Stimulated activated CD8-positive, alpha-beta memory T cell treated with anti-CD3 and anti-CD28 coated beads, Interleukin-7, amount 100 ng/mL, for 24 hours (primary cell): ENCODE data around the gene NTNG1.
"Not testable (repeated sequence)": the region's sequence is repeated elsewhere in the genome, so short reads cannot be mapped to it uniquely, and the experiment has no call there.

Source experiments
- DNase-seq: peaks from one replicate; pipeline ENCODE4 v3.0.0-alpha.2; 2020; ENCODE audit warnings: low read depth

NTNG1 gene

GRCh38 chr1:107196973-107197562, 56.2 kb downstream of the NTNG1 start:
- DNase-seq = no peak

DNA sequence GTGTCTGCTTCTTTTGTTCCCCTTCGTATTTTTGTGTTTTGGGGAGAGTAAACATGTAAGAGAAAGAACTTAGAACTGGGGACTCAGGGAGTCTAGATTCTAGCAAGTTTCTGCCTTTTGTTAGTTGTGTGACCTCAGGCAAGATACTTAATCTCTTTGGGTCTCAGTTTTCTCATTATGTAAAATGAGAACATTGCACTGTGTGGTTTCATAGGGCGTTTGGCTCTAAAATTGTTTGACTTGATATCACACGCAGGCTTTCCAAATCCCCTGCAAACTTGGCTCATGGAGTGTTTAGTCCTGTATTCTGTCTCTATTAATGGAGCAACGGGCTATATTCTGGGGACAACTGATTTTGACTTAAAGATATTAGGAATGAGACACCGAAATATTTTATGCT, 57.7 kb downstream of the NTNG1 start:
- DNase-seq = no peak

DNA sequence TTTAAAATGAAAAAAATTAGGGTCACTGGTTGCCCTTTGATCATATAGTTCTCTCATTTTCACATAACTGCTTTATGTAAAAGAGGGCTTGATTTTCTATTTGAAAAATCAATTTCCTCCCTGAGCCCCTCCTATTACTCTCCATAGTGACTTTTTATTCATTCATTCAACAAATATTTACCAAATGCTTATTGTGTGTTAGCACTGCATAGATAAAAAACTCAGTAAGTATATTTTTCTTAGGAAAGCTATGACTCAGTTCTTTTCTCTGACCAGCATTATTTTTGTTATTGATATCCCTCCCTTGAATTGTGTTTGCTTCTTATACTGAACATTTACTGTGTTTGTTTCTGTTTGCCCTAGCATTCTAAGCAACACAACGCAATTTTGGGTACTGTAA, 59.8 kb downstream of the NTNG1 start:
- no peak for DNase-seq

DNA sequence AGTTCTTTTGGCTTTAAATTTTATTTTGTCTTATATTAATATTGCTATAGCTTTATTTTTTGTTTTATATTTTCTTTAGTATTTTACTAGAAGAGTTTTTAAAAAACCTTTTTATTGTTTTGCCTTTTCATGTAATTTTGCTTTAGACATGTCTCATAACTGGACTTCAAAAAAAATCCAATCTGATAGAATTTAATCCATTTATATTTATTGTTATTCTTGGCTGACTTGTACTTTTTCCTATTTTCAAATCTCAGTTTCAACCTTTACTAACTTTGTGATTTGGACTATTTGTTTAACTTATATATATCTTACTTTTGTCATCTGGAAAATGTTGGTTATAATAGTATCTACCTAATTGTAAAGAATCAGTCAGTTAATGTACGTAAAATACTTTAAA, 61.2 kb downstream of the NTNG1 start:
- DNase-seq = no peak

- DNase-seq = no peak
Measured at GRCh38 chr1:107213225-107213624, 72.4 kb downstream of the NTNG1 start.

DNA sequence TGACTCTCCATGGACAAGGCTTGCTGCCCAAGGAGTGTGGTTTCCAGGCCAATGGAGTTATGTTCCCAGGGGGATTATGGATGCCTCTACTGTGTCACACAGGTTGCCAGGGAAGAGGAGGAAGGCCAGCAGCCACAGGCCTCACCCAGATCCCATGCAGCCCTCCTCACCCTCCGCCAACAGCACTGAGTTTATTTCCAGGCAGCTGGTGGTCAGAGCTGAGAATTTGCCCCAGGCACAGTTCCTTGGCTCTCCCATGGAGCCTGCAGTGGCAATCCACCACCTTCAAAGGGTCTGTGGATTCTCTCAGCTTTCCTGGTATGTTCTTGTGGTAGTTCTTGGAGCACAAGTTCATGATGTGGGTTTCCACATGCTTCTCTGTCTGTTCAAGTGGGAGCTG, 79.2 kb downstream of the NTNG1 start:
- DNase-seq = no peak

- no peak for DNase-seq
Measured at GRCh38 chr1:107225706-107226105, 84.9 kb downstream of the NTNG1 start.

DNA sequence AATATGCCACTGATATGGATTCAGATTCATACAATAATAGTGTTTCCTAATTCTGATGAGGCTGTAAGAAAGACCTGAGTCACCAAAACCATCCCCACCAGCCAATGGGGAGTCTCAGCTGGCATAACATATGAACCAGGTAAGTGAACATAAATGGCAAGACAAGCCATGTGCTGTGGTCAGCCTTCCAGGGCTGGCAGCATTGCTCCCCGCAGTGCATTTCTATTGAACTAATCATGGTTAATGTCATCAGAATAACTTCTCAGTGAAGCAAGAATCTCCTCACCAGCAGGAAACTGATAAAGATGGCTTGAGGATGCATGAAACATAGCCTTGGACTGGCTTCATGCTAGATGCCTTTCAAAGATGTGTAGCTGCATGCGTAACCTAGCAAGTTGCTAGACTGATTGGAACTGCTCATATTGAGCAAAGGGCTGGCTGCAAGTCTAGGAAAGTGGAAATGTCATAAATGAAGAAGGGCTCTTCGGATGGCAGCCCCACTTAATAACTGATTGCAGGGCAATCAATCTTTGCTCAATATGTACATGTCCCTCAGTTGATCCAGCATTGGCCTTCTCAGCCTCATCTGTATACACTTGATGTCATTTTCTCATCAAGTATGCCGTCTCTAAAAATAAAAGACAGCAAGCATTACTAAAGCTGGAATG, 88.0 kb downstream of the NTNG1 start:
- DNase-seq = no peak

DNA sequence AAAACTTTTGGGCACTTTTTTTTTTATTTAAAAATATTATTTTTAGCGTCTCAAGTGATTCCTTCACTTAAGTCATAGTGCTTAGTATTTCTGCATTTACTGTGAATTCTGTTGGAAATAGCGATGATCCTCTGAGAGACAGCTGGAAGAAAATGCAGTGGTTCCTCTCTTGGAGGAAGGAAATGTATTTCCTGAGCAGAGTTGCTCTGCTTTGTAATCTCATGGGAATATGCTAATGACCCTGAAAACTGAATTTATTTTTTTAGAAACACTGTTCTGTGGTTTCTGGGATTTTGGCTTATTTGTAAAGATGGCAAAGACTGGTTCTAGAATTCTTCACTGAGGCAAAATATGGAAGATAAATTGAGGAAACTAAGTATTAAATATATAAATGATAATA, 88.9 kb downstream of the NTNG1 start:
- no peak for DNase-seq

- no peak for DNase-seq
Measured at GRCh38 chr1:107230121-107230520, 89.3 kb downstream of the NTNG1 start.

DNA sequence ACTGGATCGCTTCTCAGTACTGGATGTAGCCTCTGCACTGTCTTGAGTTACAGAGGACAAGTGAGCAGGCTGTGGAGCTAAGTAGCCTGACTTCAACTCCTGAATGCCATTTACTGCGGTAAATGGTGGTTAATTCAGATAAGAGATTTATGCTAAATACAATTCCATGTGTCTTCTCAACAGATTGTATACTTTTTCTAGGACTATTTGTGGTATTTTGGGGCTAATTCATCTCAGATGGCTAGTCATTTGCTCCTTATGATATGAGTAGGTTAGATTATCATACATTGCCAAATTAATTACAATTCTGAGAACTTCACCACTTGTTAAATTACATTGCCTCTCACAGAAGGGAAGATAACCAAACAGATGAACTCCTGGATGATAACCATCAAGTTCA, 90.5 kb downstream of the NTNG1 start:
- no peak for DNase-seq

- DNase-seq = no peak
Measured at GRCh38 chr1:107232426-107232825, 91.6 kb downstream of the NTNG1 start.

DNA sequence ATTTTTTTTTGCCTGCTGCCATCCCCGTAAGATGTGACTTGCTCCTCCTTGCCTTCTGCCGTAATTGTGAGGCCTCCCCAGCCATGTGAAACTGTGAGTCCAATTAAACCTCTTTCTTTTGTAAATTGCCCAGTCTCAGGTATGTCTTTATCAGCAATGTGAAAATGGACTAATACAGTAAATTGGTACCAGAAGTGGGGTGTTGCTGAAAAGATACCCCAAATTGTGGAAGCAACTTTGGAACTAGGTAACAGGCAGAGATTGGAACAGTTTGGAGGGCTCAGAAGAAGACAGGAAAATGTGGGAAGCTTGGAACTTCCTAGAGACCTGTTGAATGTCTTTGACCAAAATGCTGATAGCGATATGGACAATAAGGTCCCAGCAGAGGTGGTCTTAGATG, 95.9 kb downstream of the NTNG1 start:
- not testable (repeated sequence) for DNase-seq

DNA sequence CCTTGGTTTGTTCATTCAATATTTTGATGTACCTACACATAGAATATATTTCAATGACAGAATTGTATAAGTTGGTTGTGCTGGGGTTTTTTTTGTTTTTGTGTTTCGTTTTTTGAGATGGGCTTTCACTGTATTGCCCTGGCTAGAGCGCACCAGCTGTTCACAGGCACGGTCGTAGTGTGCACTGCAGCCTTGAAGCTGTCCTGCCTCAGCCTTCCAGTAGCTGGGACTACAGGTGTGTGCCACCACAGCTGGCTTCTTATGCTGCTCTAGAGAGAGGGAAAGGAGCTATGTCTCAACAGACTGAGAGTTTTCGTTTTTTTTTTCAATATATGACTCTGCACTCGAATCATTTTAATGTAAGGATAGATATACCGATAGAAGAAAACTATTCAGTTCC, 102.6 kb downstream of the NTNG1 start:
- DNase-seq = no peak

DNA sequence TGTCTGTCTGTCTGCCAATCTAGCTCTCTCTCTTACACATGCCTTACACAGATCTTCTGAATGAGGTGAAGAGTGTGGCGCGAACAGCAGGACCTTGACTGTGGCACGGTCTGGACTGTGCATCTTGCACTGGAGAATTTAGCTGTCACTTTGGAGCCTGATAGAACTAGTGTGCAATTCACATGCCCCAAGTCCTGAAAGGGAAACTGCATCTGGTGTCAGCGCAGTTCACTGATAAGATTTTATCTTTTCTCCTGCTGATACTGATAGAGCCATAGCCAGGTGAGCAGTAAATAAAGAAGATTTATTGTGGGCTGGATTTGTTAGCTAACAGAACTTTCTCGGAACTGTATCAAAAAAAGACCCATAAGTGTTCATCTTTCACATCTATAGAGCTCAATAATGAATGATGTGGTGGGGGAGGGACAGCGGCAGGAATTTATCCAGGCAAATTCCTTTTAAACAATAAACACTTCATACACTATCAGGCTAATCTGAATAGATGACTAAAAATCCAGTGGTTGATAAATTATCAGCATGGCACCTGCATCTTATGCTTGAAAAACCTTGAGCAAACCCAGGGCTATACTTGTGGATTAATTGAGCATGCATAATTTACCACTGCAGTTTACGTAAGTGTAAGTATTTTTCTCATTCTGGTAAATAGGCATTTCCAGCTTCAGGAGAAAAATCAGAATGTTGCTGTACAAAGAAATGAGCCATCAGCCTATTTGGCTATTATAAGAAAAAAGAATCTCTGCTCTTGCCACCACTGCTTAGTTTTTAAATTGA, 104.1 kb downstream of the NTNG1 start:
- DNase-seq = no peak

- DNase-seq = no peak
Measured at GRCh38 chr1:107246775-107247345, 106.0 kb downstream of the NTNG1 start.

- no peak for DNase-seq
Measured at GRCh38 chr1:107247679-107248078, 106.8 kb downstream of the NTNG1 start.

- no peak for DNase-seq
Measured at GRCh38 chr1:107250169-107250568, 109.3 kb downstream of the NTNG1 start.

DNA sequence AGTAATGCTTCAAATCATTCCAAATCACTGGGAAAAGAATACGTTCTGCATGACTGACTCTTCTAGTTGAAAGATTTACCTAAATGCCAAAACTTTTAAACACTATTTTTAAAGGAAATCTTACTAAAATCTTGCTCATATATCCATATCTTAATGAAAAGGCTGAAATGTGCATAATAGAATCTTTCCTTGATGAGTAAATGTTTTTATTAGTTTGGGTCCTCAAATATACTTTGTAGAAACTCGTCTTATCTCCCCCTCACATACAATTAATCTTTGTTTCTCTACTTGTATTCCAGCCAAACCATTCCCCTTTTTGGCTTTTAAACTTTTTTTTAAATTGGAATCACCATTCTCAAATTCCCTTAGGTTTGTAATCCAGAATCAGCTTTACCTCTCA, 110.2 kb downstream of the NTNG1 start:
- no peak for DNase-seq

DNA sequence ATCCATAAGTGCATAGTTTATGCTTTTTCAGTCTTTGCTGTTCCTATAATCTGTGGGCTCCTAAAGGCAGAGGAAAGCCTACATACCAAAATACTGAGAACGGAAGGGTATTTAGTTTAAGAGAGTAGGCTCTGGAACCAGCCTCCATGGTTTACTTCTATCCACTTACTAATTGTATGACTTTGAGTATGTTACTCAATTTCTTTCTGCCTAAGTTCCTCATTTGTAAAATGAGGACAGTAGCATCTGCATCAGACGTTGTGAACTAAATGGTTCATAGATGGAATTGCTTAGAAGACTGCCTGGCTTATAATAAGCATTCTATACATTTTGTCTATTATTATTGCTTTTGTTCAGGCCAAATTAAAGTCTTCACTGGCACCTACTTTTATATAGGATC, 111.0 kb downstream of the NTNG1 start:
- DNase-seq = no peak

DNA sequence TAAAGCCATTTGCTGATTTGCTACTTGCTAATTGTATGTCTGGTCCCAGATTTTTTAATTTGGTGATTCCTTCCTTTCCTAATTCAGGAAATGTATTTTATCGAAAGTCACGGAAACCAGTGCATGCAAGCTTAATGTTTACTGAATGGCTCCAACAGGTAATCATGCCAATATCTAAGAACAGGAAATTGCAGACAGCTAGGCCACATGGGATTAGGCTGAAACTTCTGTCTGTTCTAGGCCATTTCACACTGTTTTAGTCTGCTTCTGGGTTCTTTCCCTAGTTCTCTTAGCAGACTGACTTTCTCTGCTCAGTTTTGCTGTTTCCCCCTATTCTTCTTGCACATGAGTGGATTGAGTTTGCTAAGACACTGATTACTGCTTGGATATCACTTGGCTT, 111.4 kb downstream of the NTNG1 start:
- DNase-seq = no peak

DNA sequence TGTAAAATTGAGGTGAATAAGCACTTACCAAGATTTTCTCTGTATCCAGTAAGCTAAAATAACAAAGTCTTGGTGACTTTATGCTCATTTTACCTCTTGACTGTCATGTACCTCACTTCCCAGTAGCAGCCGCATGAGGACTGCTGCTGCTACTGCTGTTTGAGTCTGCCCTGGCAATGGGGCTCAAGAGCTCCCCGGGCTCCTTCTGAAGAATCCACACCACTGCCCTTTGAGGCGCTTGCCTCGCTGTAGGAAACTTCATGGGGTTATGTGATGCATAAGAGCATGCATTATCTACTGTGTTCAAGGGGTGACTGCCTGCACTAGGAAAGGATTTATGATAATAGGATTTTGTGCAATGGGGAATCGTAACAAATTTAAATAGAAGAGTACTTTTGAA, 113.5 kb downstream of the NTNG1 start:
- DNase-seq = no peak

DNA sequence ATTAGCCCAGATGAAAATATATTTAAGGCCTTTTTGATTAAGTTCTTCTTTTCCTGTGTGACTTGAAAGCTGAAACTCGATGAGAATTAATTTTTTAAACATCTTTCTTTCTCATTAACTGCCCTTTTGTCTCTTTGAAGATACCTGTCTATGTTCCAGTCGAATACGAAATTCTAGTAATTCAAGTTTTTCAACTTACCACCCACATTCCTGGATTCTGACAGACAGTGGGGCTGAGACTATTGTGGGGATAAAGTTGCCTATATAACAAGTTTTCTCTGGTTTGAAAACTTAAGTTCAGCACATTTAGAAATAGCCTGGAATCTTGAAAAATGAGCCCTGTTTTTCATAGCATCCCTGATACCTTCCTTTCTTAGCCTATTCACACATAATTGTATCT, 114.6 kb downstream of the NTNG1 start:
- DNase-seq = no peak
